ENCODE results near the gene NRXN3.
A peak's percentile ranks its signal among the peaks of the same experiment; 100 is the strongest.

NRXN3 gene

GRCh38 chr14:79514700-79515099 is 1344.5 kb downstream of the NRXN3 start:
- Histone ChIP-seq H3K4me3 (ENCODE audit: low read depth, low read length) (no peak overlapping the region), H3K4me1 (ENCODE audit: control insufficient read depth, insufficient read depth, low read length) (peaks cover 17% of the 10 kb centered on the region), H3K27me3 (ENCODE audit: control insufficient read depth, insufficient read depth, low read length) (no peaks in the 10 kb centered on the region), H3K9ac (ENCODE audit: low read depth, low read length) (no peak overlapping the region), H3K36me3 (ENCODE audit: control insufficient read depth, insufficient read depth, low read length) (no peaks in the 10 kb centered on the region), H3K9me3 (ENCODE audit: control insufficient read depth, insufficient read depth, low read length) (no peaks in the 10 kb centered on the region), H3K27ac (ENCODE audit: low read depth, low read length) (no peak overlapping the region)

DNA sequence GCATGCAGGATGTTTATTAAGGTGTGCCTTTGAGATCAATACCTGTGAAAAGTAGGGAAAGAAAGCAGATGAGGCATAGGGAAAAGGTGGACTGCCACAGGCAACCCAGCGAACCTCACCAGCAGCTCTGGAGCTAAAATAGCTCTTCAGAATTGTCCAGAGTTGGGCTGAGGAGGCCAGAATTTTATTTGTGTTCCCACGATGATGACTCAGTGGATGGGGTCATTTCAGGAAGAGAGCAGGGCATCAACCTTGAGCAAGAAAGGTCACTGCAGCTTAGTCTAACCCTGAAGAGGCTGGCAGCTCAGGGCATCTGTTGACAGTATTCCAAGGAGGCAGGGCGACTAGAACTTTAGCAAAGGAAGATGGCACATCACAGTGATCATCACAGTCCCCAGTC is 1345.0 kb downstream of the NRXN3 start:
- Histone ChIP-seq H3K4me3 (ENCODE audit: low read depth, low read length) (no peak overlapping the region), H3K9ac (ENCODE audit: low read depth, low read length) (no peak overlapping the region), H3K4me1 (ENCODE audit: control insufficient read depth, insufficient read depth, low read length) (peaks cover 17% of the 10 kb centered on the region), H3K27me3 (ENCODE audit: control insufficient read depth, insufficient read depth, low read length) (no peaks in the 10 kb centered on the region), H3K36me3 (ENCODE audit: control insufficient read depth, insufficient read depth, low read length) (no peaks in the 10 kb centered on the region), H3K27ac (ENCODE audit: low read depth, low read length) (no peak overlapping the region), H3K9me3 (ENCODE audit: control insufficient read depth, insufficient read depth, low read length) (no peaks in the 10 kb centered on the region)

DNA sequence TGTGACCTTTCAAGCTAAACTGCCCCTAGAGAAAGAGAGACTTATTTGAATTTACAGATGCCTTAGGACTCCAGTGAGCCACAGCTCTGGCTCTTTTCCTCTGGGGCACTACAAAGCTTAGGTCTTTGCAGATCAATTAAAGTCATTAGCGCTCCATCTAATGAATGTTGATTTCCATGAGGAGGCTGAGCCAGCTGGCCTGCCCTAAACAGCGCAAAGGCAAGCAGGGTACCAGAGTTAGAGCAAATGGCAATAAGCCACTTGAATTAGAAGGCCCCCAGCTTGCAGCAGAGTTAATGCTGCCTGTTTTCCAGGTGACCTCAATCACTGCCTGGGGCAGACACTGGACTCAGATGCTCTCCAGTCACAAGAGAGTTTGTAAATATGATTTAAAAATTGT is 1345.8 kb downstream of the NRXN3 start:
- Histone ChIP-seq H3K4me3 (ENCODE audit: low read depth, low read length) (no peak overlapping the region), H3K27me3 (ENCODE audit: control insufficient read depth, insufficient read depth, low read length) (no peaks in the 10 kb centered on the region), H3K36me3 (ENCODE audit: control insufficient read depth, insufficient read depth, low read length) (no peaks in the 10 kb centered on the region), H3K9me3 (ENCODE audit: control insufficient read depth, insufficient read depth, low read length) (no peaks in the 10 kb centered on the region), H3K9ac (ENCODE audit: low read depth, low read length) (no peak overlapping the region), H3K4me1 (ENCODE audit: control insufficient read depth, insufficient read depth, low read length) (peaks cover 17% of the 10 kb centered on the region), H3K27ac (ENCODE audit: low read depth, low read length) (peak overlapping the region; percentile 8)

GRCh38 chr14:79525416-79525815 is 1355.2 kb downstream of the NRXN3 start:
- Histone ChIP-seq H3K27ac (ENCODE audit: low read depth, low read length) (no peak overlapping the region), H3K4me1 (ENCODE audit: control insufficient read depth, insufficient read depth, low read length) (no peaks in the 10 kb centered on the region), H3K9me3 (ENCODE audit: control insufficient read depth, insufficient read depth, low read length) (no peaks in the 10 kb centered on the region), H3K9ac (ENCODE audit: low read depth, low read length) (no peak overlapping the region), H3K4me3 (ENCODE audit: low read depth, low read length) (no peak overlapping the region), H3K36me3 (ENCODE audit: control insufficient read depth, insufficient read depth, low read length) (no peaks in the 10 kb centered on the region), H3K27me3 (ENCODE audit: control insufficient read depth, insufficient read depth, low read length) (no peaks in the 10 kb centered on the region)

- Histone ChIP-seq H3K9ac (ENCODE audit: low read depth, low read length) (no peak overlapping the region), H3K4me1 (ENCODE audit: control insufficient read depth, insufficient read depth, low read length) (peaks cover under 1% of the 10 kb centered on the region), H3K4me3 (ENCODE audit: low read depth, low read length) (no peak overlapping the region), H3K36me3 (ENCODE audit: control insufficient read depth, insufficient read depth, low read length) (no peaks in the 10 kb centered on the region), H3K27me3 (ENCODE audit: control insufficient read depth, insufficient read depth, low read length) (no peaks in the 10 kb centered on the region), H3K27ac (ENCODE audit: low read depth, low read length) (no peak overlapping the region), H3K9me3 (ENCODE audit: control insufficient read depth, insufficient read depth, low read length) (no peaks in the 10 kb centered on the region)
Measured at GRCh38 chr14:79528828-79529416, 1358.7 kb downstream of the NRXN3 start.

DNA sequence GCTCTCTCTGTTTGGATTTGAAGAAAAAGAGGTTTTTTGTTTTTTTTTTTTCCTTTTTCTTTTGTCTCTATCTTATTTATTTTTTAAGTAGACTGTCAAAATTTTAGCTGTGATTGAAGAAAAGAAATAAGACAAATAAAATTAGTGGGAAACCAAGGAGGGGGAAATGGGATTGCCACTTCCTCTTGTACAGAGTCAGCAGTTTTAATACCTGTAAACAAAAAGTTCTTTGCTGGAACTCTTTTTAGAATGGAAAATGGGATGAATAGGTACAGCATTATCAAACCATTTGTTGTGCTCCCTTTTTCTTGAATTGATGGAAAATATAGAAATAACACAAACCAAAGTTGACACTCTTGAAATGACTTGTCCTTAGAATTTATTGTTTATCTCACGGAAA is 1360.4 kb downstream of the NRXN3 start:
- no peak overlapping the region for H3K27ac ChIP-seq (ENCODE audit: low read depth, low read length)
- no peaks in the 10 kb centered on the region for H3K9me3 ChIP-seq (ENCODE audit: control insufficient read depth, insufficient read depth, low read length)
- peaks cover 13% of the 10 kb centered on the region for H3K4me1 ChIP-seq (ENCODE audit: control insufficient read depth, insufficient read depth, low read length)
- H3K27me3 ChIP-seq (ENCODE audit: control insufficient read depth, insufficient read depth, low read length) = no peaks in the 10 kb centered on the region
- H3K9ac ChIP-seq (ENCODE audit: low read depth, low read length) = no peak overlapping the region
- no peaks in the 10 kb centered on the region for H3K36me3 ChIP-seq (ENCODE audit: control insufficient read depth, insufficient read depth, low read length)
- no peak overlapping the region for H3K4me3 ChIP-seq (ENCODE audit: low read depth, low read length)

DNA sequence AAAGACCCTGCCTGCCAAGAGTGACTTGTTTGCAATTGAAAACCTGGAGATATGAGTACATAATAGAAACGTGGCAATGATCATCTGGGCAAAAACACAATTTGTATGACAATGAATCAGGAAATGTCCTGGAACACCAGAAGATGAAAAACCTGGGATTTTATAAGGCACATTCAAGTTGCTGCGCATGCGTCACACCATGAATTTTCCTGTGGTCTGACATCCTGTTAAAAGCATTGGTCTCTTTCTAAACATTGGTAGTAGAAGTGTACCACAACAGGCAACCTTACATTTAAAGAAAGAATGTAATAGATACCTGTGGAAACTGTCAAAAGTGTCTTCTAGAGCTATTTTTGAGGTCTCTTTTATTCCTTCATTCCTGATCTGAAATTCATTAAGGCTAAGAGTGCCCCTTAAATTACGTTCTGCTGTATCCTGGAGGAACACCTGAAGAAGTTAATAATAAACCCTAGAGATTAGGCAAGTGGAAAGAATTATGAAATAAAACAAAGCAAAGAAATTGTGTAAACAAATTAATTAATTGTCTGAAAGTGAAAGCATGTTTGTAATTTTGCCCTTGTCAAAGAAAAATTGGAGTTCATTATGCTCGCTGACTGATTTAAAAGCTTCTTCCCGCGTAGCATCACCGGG is 1364.7 kb downstream of the NRXN3 start:
- peaks cover 13% of the 10 kb centered on the region for H3K4me1 ChIP-seq (ENCODE audit: control insufficient read depth, insufficient read depth, low read length)
- H3K9me3 ChIP-seq (ENCODE audit: control insufficient read depth, insufficient read depth, low read length) = no peaks in the 10 kb centered on the region
- H3K27me3 ChIP-seq (ENCODE audit: control insufficient read depth, insufficient read depth, low read length) = no peaks in the 10 kb centered on the region
- H3K36me3 ChIP-seq (ENCODE audit: control insufficient read depth, insufficient read depth, low read length) = no peaks in the 10 kb centered on the region
- no peak overlapping the region for H3K27ac ChIP-seq (ENCODE audit: low read depth, low read length)
- H3K9ac ChIP-seq (ENCODE audit: low read depth, low read length) = no peak overlapping the region
- 0 out of 2 replicates have a peak overlapping the region, but pooled peaks have one; percentile 6 for H3K4me3 ChIP-seq (ENCODE audit: low read depth, low read length)

- Histone ChIP-seq H3K27ac (ENCODE audit: low read depth, low read length) (no peak overlapping the region), H3K27me3 (ENCODE audit: control insufficient read depth, insufficient read depth, low read length) (no peaks in the 10 kb centered on the region), H3K4me1 (ENCODE audit: control insufficient read depth, insufficient read depth, low read length) (0 out of 2 replicates have a peak, but pooled peaks cover 9% of the 10 kb centered on the region), H3K4me3 (ENCODE audit: low read depth, low read length) (no peak overlapping the region), H3K9ac (ENCODE audit: low read depth, low read length) (no peak overlapping the region), H3K36me3 (ENCODE audit: control insufficient read depth, insufficient read depth, low read length) (no peaks in the 10 kb centered on the region), H3K9me3 (ENCODE audit: control insufficient read depth, insufficient read depth, low read length) (no peaks in the 10 kb centered on the region)
Measured at GRCh38 chr14:79540394-79540793, 1370.2 kb downstream of the NRXN3 start.

- Histone ChIP-seq H3K27ac (ENCODE audit: low read depth, low read length) (no peak overlapping the region), H3K4me3 (ENCODE audit: low read depth, low read length) (no peak overlapping the region)
Measured at GRCh38 chr14:79542121-79542520, 1371.9 kb downstream of the NRXN3 start.

DNA sequence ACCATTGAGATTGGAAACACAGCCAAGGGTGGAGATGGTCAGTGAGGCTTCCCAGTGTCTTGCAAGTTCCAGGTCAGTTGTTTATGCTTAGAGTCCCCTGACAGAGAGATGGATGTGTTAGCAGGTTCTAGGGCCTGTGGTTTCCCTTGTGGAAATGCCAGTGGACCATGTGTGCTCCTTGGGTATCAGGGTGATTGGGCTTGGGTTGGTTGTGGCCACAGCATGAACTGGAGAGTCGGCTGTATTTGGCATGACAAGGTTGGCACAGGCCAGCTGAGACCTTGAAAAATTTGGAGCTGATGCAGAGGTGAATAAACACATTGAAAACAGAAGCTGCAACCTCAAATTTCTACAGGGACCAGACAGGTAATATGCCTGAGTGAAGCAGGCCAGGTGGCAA is 1373.2 kb downstream of the NRXN3 start:
- no peak overlapping the region for H3K27ac ChIP-seq (ENCODE audit: low read depth, low read length)
- H3K9ac ChIP-seq (ENCODE audit: low read depth, low read length) = no peak overlapping the region
- H3K4me1 ChIP-seq (ENCODE audit: control insufficient read depth, insufficient read depth, low read length) = 0 out of 2 replicates have a peak, but pooled peaks cover 9% of the 10 kb centered on the region
- H3K9me3 ChIP-seq (ENCODE audit: control insufficient read depth, insufficient read depth, low read length) = no peaks in the 10 kb centered on the region
- H3K36me3 ChIP-seq (ENCODE audit: control insufficient read depth, insufficient read depth, low read length) = no peaks in the 10 kb centered on the region
- H3K4me3 ChIP-seq (ENCODE audit: low read depth, low read length) = no peak overlapping the region
- no peaks in the 10 kb centered on the region for H3K27me3 ChIP-seq (ENCODE audit: control insufficient read depth, insufficient read depth, low read length)

More at GRCh38 chr14:79542121-79542520, 1371.9 kb downstream of the NRXN3 start:
- Histone ChIP-seq H3K27me3 (ENCODE audit: control insufficient read depth, insufficient read depth, low read length) (no peaks in the 10 kb centered on the region), H3K36me3 (ENCODE audit: control insufficient read depth, insufficient read depth, low read length) (no peaks in the 10 kb centered on the region), H3K9ac (ENCODE audit: low read depth, low read length) (no peak overlapping the region), H3K4me1 (ENCODE audit: control insufficient read depth, insufficient read depth, low read length) (0 out of 2 replicates have a peak, but pooled peaks cover 9% of the 10 kb centered on the region), H3K9me3 (ENCODE audit: control insufficient read depth, insufficient read depth, low read length) (no peaks in the 10 kb centered on the region)

DNA sequence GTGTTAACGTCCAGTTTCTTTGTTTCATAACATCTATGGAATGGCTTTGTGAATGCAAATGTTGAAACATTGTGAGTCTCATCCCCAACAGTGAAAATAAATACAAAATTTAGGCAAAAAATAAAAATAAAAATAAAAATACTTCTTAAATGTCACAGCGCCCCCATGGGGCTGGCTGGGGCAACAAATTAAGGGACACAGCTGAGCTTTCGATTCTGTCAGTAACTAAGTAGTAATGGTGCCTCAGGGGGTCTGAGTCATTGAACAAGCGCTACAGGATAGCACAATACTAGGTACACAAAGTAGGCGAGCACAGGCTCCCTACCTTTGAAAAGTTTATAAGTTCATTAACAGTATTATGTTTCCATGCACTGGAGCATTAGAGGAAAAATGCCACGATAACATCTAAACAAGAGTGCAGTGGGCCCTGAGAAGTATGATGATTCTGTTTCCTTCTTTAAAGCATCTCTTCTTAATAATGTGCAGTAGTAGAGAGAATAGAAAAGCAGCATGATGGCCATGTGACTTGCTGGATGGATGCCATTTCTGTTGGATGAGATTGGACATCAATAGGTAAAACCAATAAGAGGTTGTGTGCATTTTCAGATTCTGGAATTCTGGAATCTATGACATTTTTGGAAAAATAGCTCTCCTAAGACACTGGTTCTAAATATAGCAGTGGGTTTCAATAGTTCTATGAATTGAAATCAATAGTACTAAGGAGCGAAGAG is 1374.0 kb downstream of the NRXN3 start:
- H3K9ac ChIP-seq (ENCODE audit: low read depth, low read length) = no peak overlapping the region
- no peak overlapping the region for H3K4me3 ChIP-seq (ENCODE audit: low read depth, low read length)
- H3K27me3 ChIP-seq (ENCODE audit: control insufficient read depth, insufficient read depth, low read length) = no peaks in the 10 kb centered on the region
- no peaks in the 10 kb centered on the region for H3K36me3 ChIP-seq (ENCODE audit: control insufficient read depth, insufficient read depth, low read length)
- 0 out of 2 replicates have a peak, but pooled peaks cover 9% of the 10 kb centered on the region for H3K4me1 ChIP-seq (ENCODE audit: control insufficient read depth, insufficient read depth, low read length)
- no peak overlapping the region for H3K27ac ChIP-seq (ENCODE audit: low read depth, low read length)
- H3K9me3 ChIP-seq (ENCODE audit: control insufficient read depth, insufficient read depth, low read length) = no peaks in the 10 kb centered on the region

Data from HUES48 (cell line).